ENCODE results near the gene GP5. TPM values are rescaled to one million over a fixed set of nuclear protein-coding genes. Genes with fewer than 3 reads are reported as not detected.
A peak's percentile ranks its signal among the peaks of the same experiment; 100 is the strongest.

GP5 gene
- total and polyA plus RNA-seq, 8 donors = 0.05 to 0.06 TPM; not detected in 6

DNA sequence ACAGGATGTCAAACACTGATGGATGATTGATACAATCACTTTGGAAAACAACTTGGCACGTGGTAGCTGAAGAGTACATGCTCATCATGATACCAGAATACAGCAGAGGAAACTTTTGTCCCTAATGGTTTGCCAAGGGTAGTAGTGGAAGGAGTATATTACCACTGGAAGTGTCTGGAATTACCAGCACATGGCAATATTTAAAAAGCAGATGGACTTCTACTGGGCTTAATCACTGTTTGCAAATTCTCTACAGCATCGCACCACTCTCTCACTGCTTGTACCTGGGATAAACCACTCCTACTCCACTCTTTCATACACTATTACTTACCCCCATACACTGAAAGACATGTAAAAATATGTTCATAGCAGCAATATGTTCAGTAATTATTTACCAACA is 19.6 kb upstream of the GP5 start:
- no peaks in the 10 kb centered on the region for H3K4me1 ChIP-seq
- H3K27ac ChIP-seq = no peak overlapping the region
- H3K9me3 ChIP-seq = no peaks in the 10 kb centered on the region
- H3K36me3 ChIP-seq = peaks cover 0 to 8% (median 0%) of the 10 kb centered on the region in 3 donors
- intact Hi-C loops (cut with DNase I) = no loop called here
- WGBS, 2 donors = 90 to 91% methylated on average over 2 of the region's 2 CpGs
- TF ChIP-seq, protein P1, sequence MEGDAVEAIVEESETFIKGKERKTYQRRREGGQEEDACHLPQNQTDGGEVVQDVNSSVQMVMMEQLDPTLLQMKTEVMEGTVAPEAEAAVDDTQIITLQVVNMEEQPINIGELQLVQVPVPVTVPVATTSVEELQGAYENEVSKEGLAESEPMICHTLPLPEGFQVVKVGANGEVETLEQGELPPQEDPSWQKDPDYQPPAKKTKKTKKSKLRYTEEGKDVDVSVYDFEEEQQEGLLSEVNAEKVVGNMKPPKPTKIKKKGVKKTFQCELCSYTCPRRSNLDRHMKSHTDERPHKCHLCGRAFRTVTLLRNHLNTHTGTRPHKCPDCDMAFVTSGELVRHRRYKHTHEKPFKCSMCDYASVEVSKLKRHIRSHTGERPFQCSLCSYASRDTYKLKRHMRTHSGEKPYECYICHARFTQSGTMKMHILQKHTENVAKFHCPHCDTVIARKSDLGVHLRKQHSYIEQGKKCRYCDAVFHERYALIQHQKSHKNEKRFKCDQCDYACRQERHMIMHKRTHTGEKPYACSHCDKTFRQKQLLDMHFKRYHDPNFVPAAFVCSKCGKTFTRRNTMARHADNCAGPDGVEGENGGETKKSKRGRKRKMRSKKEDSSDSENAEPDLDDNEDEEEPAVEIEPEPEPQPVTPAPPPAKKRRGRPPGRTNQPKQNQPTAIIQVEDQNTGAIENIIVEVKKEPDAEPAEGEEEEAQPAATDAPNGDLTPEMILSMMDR (IDR thresholded peaks at IDR 0.05) = no peak
- H3K27me3 ChIP-seq = no peaks in the 10 kb centered on the region
- no peak overlapping the region for H3K4me3 ChIP-seq
- FAIRE-seq (no peak), ATAC-seq (no peak), DNase-seq (no peak)

DNA sequence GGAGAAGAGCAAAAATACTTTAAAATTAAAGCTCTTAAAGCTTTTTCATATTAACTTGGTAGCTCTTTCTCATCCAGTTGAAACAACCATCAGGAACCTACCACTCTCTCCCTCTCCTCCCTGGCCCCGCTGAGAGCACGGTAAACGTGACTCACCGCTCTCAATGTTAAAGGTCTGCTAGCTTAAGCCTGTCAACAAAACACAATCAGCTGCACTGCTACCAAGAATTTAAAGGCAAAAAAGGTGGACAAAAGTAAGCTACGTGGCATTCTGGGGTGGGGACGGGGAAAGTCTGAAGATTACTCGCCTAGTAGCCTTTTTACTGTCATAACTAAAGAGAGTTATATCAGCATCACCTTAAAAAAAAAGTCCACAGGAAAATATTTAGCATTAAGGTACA is 8.4 kb upstream of the GP5 start:
- no peaks in the 10 kb centered on the region for H3K9me3 ChIP-seq
- intact Hi-C loops (cut with DNase I) = loop anchor here in 1 of 3 donors (5.0 kb wide), 1 partner anchor 75 kb away; no protein-coding TSS in a partner anchor
- H3K27me3 ChIP-seq = no peaks in the 10 kb centered on the region
- FAIRE-seq = no peak
- H3K4me1 ChIP-seq = peaks cover 0 to 6% (median 0%) of the 10 kb centered on the region in 3 donors
- 87 to 93% methylated on average over 7 of the region's 7 CpGs for WGBS, 2 donors
- H3K27ac ChIP-seq = no peak overlapping the region
- no peak for DNase-seq
- ATAC-seq = peak in 1 of 4 donors; percentile 37
- no peak overlapping the region for H3K4me3 ChIP-seq
- H3K36me3 ChIP-seq = no peaks in the 10 kb centered on the region
- TF ChIP-seq, protein P1 (IDR thresholded peaks at IDR 0.05) = no peak

DNA sequence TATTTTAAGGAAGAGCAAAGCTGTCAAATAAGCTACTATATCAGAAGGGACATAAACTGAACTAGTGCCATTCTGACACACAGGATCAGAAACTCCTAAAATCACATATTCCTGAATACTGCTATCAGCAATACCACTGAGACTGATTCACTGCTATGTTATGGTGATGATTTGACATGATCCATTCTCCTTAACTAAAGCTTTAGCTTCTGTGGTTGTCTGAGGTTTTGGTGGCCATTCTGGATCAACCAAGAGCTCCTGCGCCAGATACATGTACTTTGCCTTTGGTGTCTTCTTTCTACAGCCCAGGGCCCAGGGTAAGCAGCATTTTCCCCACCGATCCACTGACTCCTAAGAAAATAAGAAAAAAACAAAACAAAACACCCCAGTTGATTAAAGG is 6.7 kb upstream of the GP5 start:
- Histone ChIP-seq H3K27me3 (no peaks in the 10 kb centered on the region), H3K4me1 (peaks cover 0 to 6% (median 0%) of the 10 kb centered on the region in 3 donors), H3K4me3 (no peak overlapping the region), H3K9me3 (no peaks in the 10 kb centered on the region), H3K27ac (no peak overlapping the region), H3K36me3 (no peaks in the 10 kb centered on the region)
- no peak for ATAC-seq
- TF ChIP-seq, protein P1 (IDR thresholded peaks at IDR 0.05) = no peak
- WGBS, 2 donors = 93 to 96% methylated on average over 2 of the region's 2 CpGs
- intact Hi-C loops (cut with DNase I) = loop anchor here in 1 of 3 donors (5.0 kb wide), 1 partner anchor 73 kb away; no protein-coding TSS in a partner anchor
- FAIRE-seq = no peak
- no peak for DNase-seq

DNA sequence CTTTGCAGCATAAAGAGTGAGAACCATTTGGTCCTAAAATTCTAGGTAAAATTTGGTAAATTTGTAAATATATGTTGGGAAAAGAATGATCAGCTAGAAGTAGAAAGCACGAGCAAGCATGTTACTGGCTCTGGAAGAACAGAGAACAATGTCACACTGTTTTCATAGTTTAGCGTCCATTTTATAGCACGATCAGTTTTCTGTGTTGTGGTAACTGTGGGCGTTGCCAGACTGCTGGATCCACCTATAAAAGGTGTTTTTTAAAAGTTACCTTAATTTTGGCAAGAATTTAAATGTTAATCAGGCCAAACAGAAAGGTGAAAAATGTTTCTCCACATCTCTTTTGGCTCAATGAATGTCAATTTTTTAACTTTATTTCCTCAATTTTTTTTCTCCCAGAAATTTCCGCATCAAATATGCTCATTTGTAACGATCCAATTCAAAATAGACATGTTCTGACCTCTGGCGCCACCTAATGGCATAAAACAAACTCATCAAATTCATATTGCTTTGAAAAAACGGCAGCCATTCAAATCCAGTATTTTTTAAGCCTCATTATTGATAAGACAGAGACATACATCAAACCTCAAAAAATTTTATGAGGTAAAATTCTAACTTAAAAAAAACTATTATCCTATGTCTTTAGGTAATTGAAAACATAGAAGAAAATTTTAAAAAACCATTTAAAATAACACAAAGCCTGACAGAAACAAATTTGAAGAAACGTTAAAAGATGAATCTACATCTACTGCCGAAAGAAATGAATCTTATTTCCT is 5.5 kb upstream of the GP5 start:
- Histone ChIP-seq H3K36me3 (no peaks in the 10 kb centered on the region), H3K4me3 (no peak overlapping the region), H3K27me3 (no peaks in the 10 kb centered on the region), H3K27ac (peak overlapping the region in 1 of 4 donors; percentile 9), H3K4me1 (peaks cover 0 to 6% (median 0%) of the 10 kb centered on the region in 3 donors), H3K9me3 (no peaks in the 10 kb centered on the region)
- peak in 1 of 6 donors; percentile 31 for DNase-seq
- peak; percentile 93 for FAIRE-seq
- intact Hi-C loops (cut with DNase I) = loop anchor here in 1 of 3 donors (5.0 kb wide), 1 partner anchor 72 kb away; no protein-coding TSS in a partner anchor
- ATAC-seq = peak; percentile 61 to 78 (median 74)
- WGBS, 2 donors = 27 to 31% methylated on average over 10 of the region's 10 CpGs
- TF ChIP-seq, protein P1 (IDR thresholded peaks at IDR 0.05) = peak in 3 of 4 donors; percentile 36 to 57 (median 57)

DNA sequence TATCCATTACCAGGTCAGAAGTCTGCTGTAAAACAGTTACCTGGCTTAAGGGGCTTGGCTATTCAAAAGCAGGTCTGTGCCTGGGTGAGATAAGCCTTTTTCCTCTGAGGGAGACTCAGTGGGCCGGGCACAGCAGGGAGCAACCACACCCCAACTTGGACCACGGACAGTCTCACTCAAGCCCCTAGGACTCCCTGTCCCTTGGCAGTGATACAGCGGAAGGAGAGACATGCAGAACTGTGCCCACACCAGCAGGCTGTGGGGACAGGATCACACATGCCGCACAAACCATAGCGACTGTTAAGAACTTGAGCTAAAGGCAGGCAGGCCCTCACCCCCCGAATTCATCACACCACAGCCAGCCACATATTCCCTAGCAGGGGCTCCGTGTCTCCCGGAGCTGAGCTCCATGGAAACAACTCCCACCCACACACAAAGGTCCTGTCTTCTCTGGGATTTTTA is 2.8 kb upstream of the GP5 start:
- TF ChIP-seq, protein P1 (IDR thresholded peaks at IDR 0.05) = no peak
- Histone ChIP-seq H3K27me3 (peaks cover 0 to 5% (median 0%) of the 10 kb centered on the region in 4 donors), H3K27ac (no peak overlapping the region), H3K9me3 (no peaks in the 10 kb centered on the region), H3K36me3 (no peaks in the 10 kb centered on the region), H3K4me3 (no peak overlapping the region), H3K4me1 (peaks cover 0 to 15% (median 0%) of the 10 kb centered on the region in 3 donors)
- FAIRE-seq (no peak), ATAC-seq (no peak), DNase-seq (no peak)
- intact Hi-C loops (cut with DNase I) = no loop called here
- WGBS, 2 donors = 81 to 86% methylated on average over 8 of the region's 8 CpGs
